HCT116 (cell line): Measurements from ENCODE around the gene CYP2U1.

Experiments used
- CTCF ChIP-seq, 3 experiments: fragments of 200-600 bp in 1 of 3; sonication (generic) in 1 of 3; IDR thresholded peaks in 2 of 3; conservative IDR thresholded peaks in 1 of 3; 2 replicates each; pipeline ENCODE4 v1.5.1; 2012 to 2017; ENCODE audit warnings: low read depth in 2 of 3, low read length in 2 of 3, antibody characterized with exemption in 1 of 3, borderline replicate concordance in 1 of 3, control low read depth in 1 of 3, mild to moderate bottlenecking in 1 of 3, mixed read lengths in 1 of 3, mixed run types in 1 of 3, moderate library complexity in 1 of 3; ENCODE audit not compliant: insufficient read depth in 1 of 3
- EZH2 ChIP-seq: fragments of 200-600 bp; sonication (generic); IDR thresholded peaks from 2 replicates; pipeline ENCODE4 v1.6.1; 2017; ENCODE audit warnings: antibody characterized with exemption, mixed run types
- EZH2phosphoT487 ChIP-seq: fragments of 200-600 bp; IDR thresholded peaks from 2 replicates; pipeline ENCODE4 v1.6.1; 2018; ENCODE audit warnings: antibody characterized with exemption, borderline replicate concordance
- POLR2A ChIP-seq: IDR thresholded peaks from 2 replicates; pipeline ENCODE4 v1.7.0; 2011; ENCODE audit warnings: borderline replicate concordance; ENCODE audit not compliant: insufficient read depth, insufficient read length; ENCODE audit errors: extremely low read depth
- REST ChIP-seq: IDR thresholded peaks from 2 replicates; pipeline ENCODE4 v1.6.1; 2012; ENCODE audit warnings: low read depth
- SIN3A ChIP-seq: IDR thresholded peaks from 2 replicates; pipeline ENCODE4 v1.6.1; 2012; ENCODE audit warnings: low read depth
- YY1 ChIP-seq: IDR thresholded peaks from 2 replicates; pipeline ENCODE4 v1.6.1; 2011; ENCODE audit warnings: low read length, low read depth, moderate library complexity, mild to moderate bottlenecking; ENCODE audit not compliant: insufficient replicate concordance; ENCODE audit errors: extremely low read depth

DNA sequence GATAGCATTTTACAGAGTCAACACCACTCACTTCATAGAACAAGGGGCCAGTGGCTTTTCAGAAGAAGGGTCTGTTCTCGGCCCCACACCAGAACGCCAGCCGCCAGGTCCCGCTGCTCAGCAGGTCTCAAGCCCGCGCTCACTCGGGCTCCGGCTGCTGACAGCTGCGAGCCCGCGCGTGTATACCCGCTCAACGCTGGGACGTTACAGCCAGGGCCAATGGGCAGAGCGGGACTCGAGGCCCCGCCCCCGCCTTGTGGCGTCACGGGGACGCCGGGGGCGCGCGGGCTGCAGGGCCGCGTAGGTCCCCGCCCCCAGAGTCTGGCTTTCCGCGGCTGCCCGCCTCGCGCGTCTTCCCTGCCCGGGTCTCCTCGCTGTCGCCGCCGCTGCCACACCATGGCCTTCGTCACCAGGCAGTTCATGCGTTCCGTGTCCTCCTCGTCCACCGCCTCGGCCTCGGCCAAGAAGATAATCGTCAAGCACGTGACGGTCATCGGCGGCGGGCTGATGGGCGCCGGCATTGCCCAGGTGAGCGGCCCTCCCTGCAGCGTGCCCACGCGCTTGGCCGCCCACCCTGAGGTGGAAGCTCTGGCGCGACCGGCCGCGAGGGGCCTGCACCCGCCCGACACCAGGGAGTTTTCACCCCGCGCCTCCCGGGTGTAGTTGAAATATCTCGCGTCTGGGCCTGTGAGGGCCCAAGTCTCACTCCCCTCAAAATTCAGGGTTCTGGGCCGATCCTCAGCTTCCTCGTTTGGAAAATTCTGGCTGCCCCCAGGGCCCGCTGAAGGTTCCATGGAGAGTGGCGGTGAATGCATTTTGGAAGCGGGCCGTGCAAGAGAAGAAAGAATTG, 58.4 kb downstream of the CYP2U1 start, which contains the start of gene HADH:
- peak; percentile 64 for TF ChIP-seq POLR2A
- TF ChIP-seq CTCF (IDR thresholded peaks at IDR 0.05 in 2 of 3, conservative IDR thresholded peaks at IDR 0.05 in 1 of 3; ENCODE audit: borderline replicate concordance in 1 of 3, insufficient read depth in 1 of 3, low read depth in 2 of 3, low read length in 2 of 3), result no peak
- TF ChIP-seq REST, result no peak
- no peak for TF ChIP-seq EZH2phosphoT487
- TF ChIP-seq YY1, result no peak
- TF ChIP-seq EZH2, result no peak
- peak; percentile 89 for TF ChIP-seq SIN3A
